ENCODE results near the gene NFIX. TPM values are rescaled to one million over a fixed set of nuclear protein-coding genes. Genes with fewer than 3 reads are reported as not detected.

NFIX gene
- total RNA-seq, 1 donor from 2014 or later = 2.6 TPM

DNA sequence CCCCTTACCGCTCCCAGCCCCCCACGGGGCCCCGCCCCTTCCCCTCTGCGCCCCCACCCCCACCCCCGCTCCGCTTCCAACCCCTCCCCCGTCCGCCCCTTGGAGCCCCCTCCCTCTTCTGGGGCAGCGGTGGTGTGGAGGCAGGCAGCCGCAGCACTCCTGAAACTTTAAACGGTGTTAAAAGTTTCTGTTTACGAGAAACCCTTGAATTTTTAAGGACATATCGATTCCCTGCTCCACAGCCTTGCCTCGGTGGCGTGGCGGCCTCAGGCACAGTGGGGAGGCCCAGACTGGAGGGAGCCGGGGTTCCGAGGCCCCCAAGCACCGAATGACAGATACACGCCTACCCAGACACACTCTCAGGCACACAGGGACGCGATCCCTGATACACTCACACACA lies 4.8 kb upstream of the NFIX start:
- Mint-ChIP-seq H3K9me3 (no peaks in the 10 kb centered on the region), H3K4me3 (no peak overlapping the region), H3K27me3 (peaks cover 8% of the 10 kb centered on the region), H3K36me3 (ENCODE audit: low read depth) (peaks cover 4% of the 10 kb centered on the region), H3K4me1 (peaks cover 5% of the 10 kb centered on the region), H3K27ac (no peak overlapping the region)
- no peak for TF ChIP-seq CTCF (IDR thresholded peaks at IDR 0.05)
- ChIA-PET CTCF (no interaction called here), POLR2A (no interaction called here)
- ATAC-seq (ENCODE audit: low read depth) = no peak
- DNase-seq = no peak
- intact Hi-C loops (cut with micrococcal nuclease) = no loop called here

- ChIA-PET CTCF (no interaction called here), POLR2A (no interaction called here)
- Mint-ChIP-seq H3K27me3 (peaks cover 8% of the 10 kb centered on the region), H3K9me3 (no peaks in the 10 kb centered on the region), H3K36me3 (ENCODE audit: low read depth) (peaks cover 4% of the 10 kb centered on the region), H3K4me3 (no peak overlapping the region), H3K4me1 (peaks cover 5% of the 10 kb centered on the region), H3K27ac (no peak overlapping the region)
- intact Hi-C loops (cut with micrococcal nuclease) = no loop called here
- ATAC-seq (ENCODE audit: low read depth) (no peak), DNase-seq (no peak)
- TF ChIP-seq CTCF (IDR thresholded peaks at IDR 0.05) = no peak
Measured at GRCh38 chr19:12990853-12991252, 4.4 kb upstream of the NFIX start.

GRCh38 chr19:12991296-12991695 lies 4.0 kb upstream of the NFIX start:
- intact Hi-C loops (cut with micrococcal nuclease) = no loop called here
- peaks cover 9% of the 10 kb centered on the region for H3K27me3 Mint-ChIP-seq
- ChIA-PET POLR2A (interaction anchor here (0.7 kb wide), 1 partner anchor 172 kb away, joined by 3 read pairs; no protein-coding TSS in a partner anchor), CTCF (interaction anchor here (0.8 kb wide), 1 partner anchor 103 kb away, joined by 4 read pairs; no protein-coding TSS in a partner anchor)
- TF ChIP-seq CTCF (IDR thresholded peaks at IDR 0.05) = no peak
- H3K36me3 Mint-ChIP-seq (ENCODE audit: low read depth) = peaks cover 4% of the 10 kb centered on the region
- no peaks in the 10 kb centered on the region for H3K9me3 Mint-ChIP-seq
- ATAC-seq (ENCODE audit: low read depth) (no peak), DNase-seq (no peak)
- no peak overlapping the region for H3K4me3 Mint-ChIP-seq
- H3K4me1 Mint-ChIP-seq = peaks cover 8% of the 10 kb centered on the region
- H3K27ac Mint-ChIP-seq = no peak overlapping the region

- ATAC-seq (ENCODE audit: low read depth) (no peak), DNase-seq (no peak)
- Mint-ChIP-seq H3K27ac (no peak overlapping the region), H3K4me1 (peaks cover 8% of the 10 kb centered on the region), H3K4me3 (no peak overlapping the region), H3K9me3 (no peaks in the 10 kb centered on the region), H3K27me3 (peaks cover 7% of the 10 kb centered on the region), H3K36me3 (ENCODE audit: low read depth) (peaks cover 4% of the 10 kb centered on the region)
- CTCF ChIA-PET = no interaction called here
- intact Hi-C loops (cut with micrococcal nuclease) = no loop called here
- POLR2A ChIA-PET = no interaction called here
- no peak for TF ChIP-seq CTCF (IDR thresholded peaks at IDR 0.05)
Measured at GRCh38 chr19:12992729-12993128, 2.5 kb upstream of the NFIX start.

- ATAC-seq (ENCODE audit: low read depth) (no peak), DNase-seq (no peak)
- CTCF ChIA-PET = no interaction called here
- H3K27ac Mint-ChIP-seq = no peak overlapping the region
- TF ChIP-seq CTCF (IDR thresholded peaks at IDR 0.05) = no peak
- H3K36me3 Mint-ChIP-seq (ENCODE audit: low read depth) = peaks cover 4% of the 10 kb centered on the region
- H3K4me1 Mint-ChIP-seq = peaks cover 8% of the 10 kb centered on the region
- H3K9me3 Mint-ChIP-seq = no peaks in the 10 kb centered on the region
- POLR2A ChIA-PET = no interaction called here
- H3K4me3 Mint-ChIP-seq = no peak overlapping the region
- peaks cover 12% of the 10 kb centered on the region for H3K27me3 Mint-ChIP-seq
- intact Hi-C loops (cut with micrococcal nuclease) = no loop called here
Measured at GRCh38 chr19:12993562-12993961, 1.7 kb upstream of the NFIX start.

Data from activated B cell treated with CpG ODN at 0.5 μM for 24 hours (primary cell).